Measurements from ENCODE around the gene MEIS1. TPM values are rescaled to one million over a fixed set of nuclear protein-coding genes. Genes with fewer than 3 reads are reported as not detected.

The MEIS1 gene
- total and polyA plus RNA-seq, 2 of the 8 experiments (the other 6 are each of a cell fraction or from before 2014, with no cell fraction given) = 0.17 to 1.2 TPM

GRCh38 chr2:66582987-66583880, 148.3 kb downstream of the MEIS1 start:
- Histone ChIP-seq H2AK5ac (ENCODE audit: low read depth, low read length) (no peak overlapping the region), H3K18ac (ENCODE audit: extremely low read depth, low read length) (no peak overlapping the region), H3K27me3 (replicated peaks in 1 of 4; ENCODE audit: control insufficient read depth in 3 of 4, extremely low read depth in 1 of 4, insufficient read depth in 3 of 4, low read length in 3 of 4) (peaks cover 39 to 62% (median 52%) of the 10 kb centered on the region in 4 experiments), H3K4me2 (ENCODE audit: insufficient read depth in 1 of 2, low read depth in 2 of 2, low read length in 2 of 2) (peak overlapping the region; percentile 86 to 87), H4K91ac (replicated peaks; ENCODE audit: insufficient read length, low read length) (no peak overlapping the region), H3K4me1 (replicated peaks in 1 of 4; ENCODE audit: control insufficient read depth in 3 of 4, insufficient read depth in 4 of 4, low read length in 3 of 4) (peaks cover 8 to 26% (median 10%) of the 10 kb centered on the region in 4 experiments), H3K14ac (ENCODE audit: insufficient read length) (no peak overlapping the region), H2BK15ac (ENCODE audit: low read length) (0 out of 2 replicates have a peak overlapping the region, but pooled peaks have one; percentile 14), H4K20me1 (replicated peaks in 1 of 2; ENCODE audit: control insufficient read depth in 1 of 2, insufficient read depth in 2 of 2, low read length in 2 of 2) (peaks cover 0 to 8% of the 10 kb centered on the region in 2 experiments), H3K79me2 (ENCODE audit: control insufficient read depth in 1 of 2, insufficient read depth in 2 of 2, low read length in 2 of 2) (no peaks in the 10 kb centered on the region), H3K56ac (replicated peaks; ENCODE audit: insufficient read length, low read depth, low read length) (no peak overlapping the region), H3K79me1 (ENCODE audit: low read depth, low read length) (no peaks in the 10 kb centered on the region), H3K23me2 (ENCODE audit: low read depth, low read length) (peaks cover 6% of the 10 kb centered on the region), H3K4ac (replicated peaks; ENCODE audit: insufficient read length, low read depth, low read length) (no peak overlapping the region), H2AFZ (ENCODE audit: low read length) (no peak overlapping the region), H4K8ac (ENCODE audit: extremely low read depth, insufficient read depth, low read length) (no peak overlapping the region), H4K5ac (ENCODE audit: insufficient read length, low read depth, low read length) (no peak overlapping the region), H3K4me3 (ENCODE audit: extremely low read depth in 1 of 4, insufficient read depth in 2 of 4, low read depth in 3 of 4, low read length in 4 of 4) (peak overlapping the region in 1 of 4 experiments; percentile 59; a peak in 4 of 8 replicates), H3K23ac (ENCODE audit: insufficient read length) (no peak overlapping the region), H3K9me3 (ENCODE audit: insufficient read depth in 2 of 2, low read depth in 1 of 2, low read length in 1 of 2) (no peaks in the 10 kb centered on the region), H2BK12ac (ENCODE audit: low read depth, low read length) (no peak overlapping the region; the same call in 1 of the 2 replicates), H2BK5ac (ENCODE audit: low read depth, low read length) (no peak overlapping the region), H3K36me3 (ENCODE audit: control insufficient read depth in 2 of 4, insufficient read depth in 4 of 4, low read length in 3 of 4) (no peaks in the 10 kb centered on the region), H2BK120ac (replicated peaks; ENCODE audit: low read depth, low read length) (no peak overlapping the region), H3K27ac (ENCODE audit: low read depth, low read length) (no peak overlapping the region), H2BK20ac (ENCODE audit: low read length) (no peak overlapping the region), H3K9ac (replicated peaks in 1 of 4; ENCODE audit: extremely low read depth in 1 of 4, low read depth in 3 of 4, low read length in 3 of 4) (no peak overlapping the region)
- TF ChIP-seq SUZ12 (IDR thresholded peaks at IDR 0.05; ENCODE audit: low read length) (peak; percentile 55), BCL11A (IDR thresholded peaks at IDR 0.05; ENCODE audit: low read depth in 2 of 2, low read length in 2 of 2) (no peak), EZH2 (IDR thresholded peaks at IDR 0.05; ENCODE audit: low read depth, low read length, severe bottlenecking) (peak; percentile 66), CREB1 (IDR thresholded peaks at IDR 0.05) (no peak), RNF2 (IDR thresholded peaks at IDR 0.05; ENCODE audit: borderline replicate concordance, low read depth, low read length, missing control alignments, poor library complexity, severe bottlenecking) (peak; percentile 10)
- ChIA-PET CTCF (ENCODE audit: partially characterized antibody) (interaction anchor here (1.8 to 14.4 kb wide), 3 partner anchors 146 to 156 kb away, joined by 5 to 161 read pairs (median 7); partner anchors contain the start of gene MEIS1), POLR2A (ENCODE audit: partially characterized antibody) (no interaction called here)
- FAIRE-seq (no peak), DNase-seq (ENCODE audit: low read depth in 1 of 2, low spot score in 2 of 2) (peak in 1 of 2 experiments; percentile 52)
- 9% methylated on average over 26 of the region's 26 CpGs; no CpG with 5 or more reads in 1 of the 2 experiments for WGBS, 2 experiments (ENCODE audit: extremely low coverage in 1 of 2, insufficient coverage in 1 of 2, insufficient read length in 1 of 2, insufficient replicate concordance in 2 of 2, low coverage in 1 of 2, low lambda C conversion rate in 2 of 2, missing lambda C conversion rate in 1 of 2)

Measured in H1 (cell line).